ENCODE data around the gene GJD4.
A peak's percentile ranks its signal among the peaks of the same experiment; 100 is the strongest.

Gene GJD4

GRCh38 chr10:35598379-35598778 is 6.8 kb upstream of the GJD4 start:
- H2AFZ ChIP-seq (ENCODE audit: low read depth, low read length): no peak overlapping the region
- no peak overlapping the region for H3K4me2 ChIP-seq (ENCODE audit: low read length, poor library complexity, severe bottlenecking)
- no peak overlapping the region for H3K9ac ChIP-seq (ENCODE audit: low read length)
- no peak overlapping the region for H2BK5ac ChIP-seq (ENCODE audit: low read depth, low read length, poor library complexity, severe bottlenecking)
- peaks cover 0 to 29% of the 10 kb centered on the region in 2 experiments for H3K27me3 ChIP-seq (ENCODE audit: control insufficient read depth in 1 of 2, insufficient read depth in 1 of 2, low read length in 2 of 2)
- H3K27ac ChIP-seq (ENCODE audit: low read length, poor library complexity, severe bottlenecking): no peak overlapping the region
- H2BK15ac ChIP-seq (ENCODE audit: low read depth, poor library complexity, severe bottlenecking): no peak overlapping the region
- H4K8ac ChIP-seq (ENCODE audit: low read length): no peak overlapping the region
- no peak overlapping the region for H3K4ac ChIP-seq (ENCODE audit: low read depth in 1 of 2, low read length in 2 of 2)
- no peak overlapping the region for H3K23ac ChIP-seq (ENCODE audit: low read length in 2 of 2)
- no peak overlapping the region for H4K91ac ChIP-seq (ENCODE audit: low read length)
- no peak for DNase-seq
- H3K9me3 ChIP-seq (ENCODE audit: control insufficient read depth, low read length): peaks cover 14% of the 10 kb centered on the region
- no peaks in the 10 kb centered on the region for H3K36me3 ChIP-seq (ENCODE audit: control insufficient read depth in 1 of 2, insufficient read depth in 2 of 2, low read depth in 1 of 2, low read length in 2 of 2)
- no peak overlapping the region for H3K4me3 ChIP-seq (ENCODE audit: insufficient read depth in 1 of 2, low read depth in 1 of 2, low read length in 2 of 2)
- H2BK120ac ChIP-seq (ENCODE audit: low read depth, low read length): no peak overlapping the region
- no peak overlapping the region for H3K14ac ChIP-seq (ENCODE audit: low read length in 2 of 2)
- no peak overlapping the region for H2BK12ac ChIP-seq (ENCODE audit: low read length in 2 of 2)
- H3K18ac ChIP-seq (ENCODE audit: low read depth in 1 of 2, low read length in 2 of 2): no peak overlapping the region
- H2AK5ac ChIP-seq (ENCODE audit: low read length, severe bottlenecking): no peak overlapping the region
- no peaks in the 10 kb centered on the region for H3K79me1 ChIP-seq (replicated peaks; ENCODE audit: low read length, poor library complexity, severe bottlenecking)
- 43% methylated on average over 6 of the region's 6 CpGs for WGBS
- no peaks in the 10 kb centered on the region for H3K4me1 ChIP-seq (ENCODE audit: control insufficient read depth, insufficient read depth, low read depth, low read length)

- Histone ChIP-seq H2AK5ac (ENCODE audit: low read length, severe bottlenecking) (no peak overlapping the region), H3K36me3 (ENCODE audit: control insufficient read depth in 1 of 2, insufficient read depth in 2 of 2, low read depth in 1 of 2, low read length in 2 of 2) (no peaks in the 10 kb centered on the region), H2BK15ac (ENCODE audit: low read depth, poor library complexity, severe bottlenecking) (no peak overlapping the region), H3K4ac (ENCODE audit: low read depth in 1 of 2, low read length in 2 of 2) (no peak overlapping the region), H3K23ac (ENCODE audit: low read length in 2 of 2) (no peak overlapping the region), H3K27me3 (ENCODE audit: control insufficient read depth in 1 of 2, insufficient read depth in 1 of 2, low read length in 2 of 2) (peaks cover 0 to 41% of the 10 kb centered on the region in 2 experiments), H2BK120ac (ENCODE audit: low read depth, low read length) (no peak overlapping the region), H3K4me3 (ENCODE audit: insufficient read depth in 1 of 2, low read depth in 1 of 2, low read length in 2 of 2) (no peak overlapping the region), H3K27ac (ENCODE audit: low read length, poor library complexity, severe bottlenecking) (no peak overlapping the region), H3K9ac (ENCODE audit: low read length) (no peak overlapping the region), H2BK12ac (ENCODE audit: low read length in 2 of 2) (no peak overlapping the region), H4K8ac (ENCODE audit: low read length) (no peak overlapping the region), H2AFZ (ENCODE audit: low read depth, low read length) (no peak overlapping the region), H3K4me1 (ENCODE audit: control insufficient read depth, insufficient read depth, low read depth, low read length) (no peaks in the 10 kb centered on the region), H2BK5ac (ENCODE audit: low read depth, low read length, poor library complexity, severe bottlenecking) (no peak overlapping the region), H3K4me2 (ENCODE audit: low read length, poor library complexity, severe bottlenecking) (no peak overlapping the region), H3K9me3 (ENCODE audit: control insufficient read depth, low read length) (peaks cover 14% of the 10 kb centered on the region), H3K18ac (ENCODE audit: low read depth in 1 of 2, low read length in 2 of 2) (no peak overlapping the region), H3K79me1 (replicated peaks; ENCODE audit: low read length, poor library complexity, severe bottlenecking) (no peaks in the 10 kb centered on the region), H4K91ac (ENCODE audit: low read length) (no peak overlapping the region), H3K14ac (ENCODE audit: low read length in 2 of 2) (no peak overlapping the region)
- DNase-seq: no peak
- WGBS: 88% methylated on average over 1 of the region's 2 CpGs
Observed at GRCh38 chr10:35600193-35600592, 4.9 kb upstream of the GJD4 start.

- 90% methylated on average over 3 of the region's 6 CpGs for WGBS
- H3K4ac ChIP-seq (ENCODE audit: low read depth in 1 of 2, low read length in 2 of 2): no peak overlapping the region
- H2AK5ac ChIP-seq (ENCODE audit: low read length, severe bottlenecking): no peak overlapping the region
- H3K27ac ChIP-seq (ENCODE audit: low read length, poor library complexity, severe bottlenecking): no peak overlapping the region
- H3K4me2 ChIP-seq (ENCODE audit: low read length, poor library complexity, severe bottlenecking): no peak overlapping the region
- no peak overlapping the region for H2BK12ac ChIP-seq (ENCODE audit: low read length in 2 of 2)
- H3K18ac ChIP-seq (ENCODE audit: low read depth in 1 of 2, low read length in 2 of 2): no peak overlapping the region
- no peak overlapping the region for H3K14ac ChIP-seq (ENCODE audit: low read length in 2 of 2)
- H4K8ac ChIP-seq (ENCODE audit: low read length): no peak overlapping the region
- peaks cover 0 to 53% of the 10 kb centered on the region in 2 experiments for H3K27me3 ChIP-seq (ENCODE audit: control insufficient read depth in 1 of 2, insufficient read depth in 1 of 2, low read length in 2 of 2)
- no peaks in the 10 kb centered on the region for H3K79me1 ChIP-seq (replicated peaks; ENCODE audit: low read length, poor library complexity, severe bottlenecking)
- H2BK120ac ChIP-seq (ENCODE audit: low read depth, low read length): no peak overlapping the region
- H3K36me3 ChIP-seq (ENCODE audit: control insufficient read depth in 1 of 2, insufficient read depth in 2 of 2, low read depth in 1 of 2, low read length in 2 of 2): no peaks in the 10 kb centered on the region
- H2AFZ ChIP-seq (ENCODE audit: low read depth, low read length): no peak overlapping the region
- H2BK5ac ChIP-seq (ENCODE audit: low read depth, low read length, poor library complexity, severe bottlenecking): no peak overlapping the region
- no peak overlapping the region for H3K9ac ChIP-seq (ENCODE audit: low read length)
- DNase-seq: no peak
- no peak overlapping the region for H4K91ac ChIP-seq (ENCODE audit: low read length)
- H3K4me3 ChIP-seq (ENCODE audit: insufficient read depth in 1 of 2, low read depth in 1 of 2, low read length in 2 of 2): no peak overlapping the region
- no peak overlapping the region for H2BK15ac ChIP-seq (ENCODE audit: low read depth, poor library complexity, severe bottlenecking)
- peaks cover 5% of the 10 kb centered on the region for H3K9me3 ChIP-seq (ENCODE audit: control insufficient read depth, low read length)
- no peaks in the 10 kb centered on the region for H3K4me1 ChIP-seq (ENCODE audit: control insufficient read depth, insufficient read depth, low read depth, low read length)
- H3K23ac ChIP-seq (ENCODE audit: low read length in 2 of 2): no peak overlapping the region
Observed at GRCh38 chr10:35606430-35606829, 1.3 kb downstream of the GJD4 start.

GRCh38 chr10:35607475-35608327 is 2.6 kb downstream of the GJD4 start:
- Histone ChIP-seq H3K14ac (ENCODE audit: low read length in 2 of 2) (no peak overlapping the region), H3K9ac (ENCODE audit: low read length) (peak overlapping the region; percentile 59), H2BK120ac (ENCODE audit: low read depth, low read length) (no peak overlapping the region), H3K9me3 (ENCODE audit: control insufficient read depth, low read length) (peaks cover 5% of the 10 kb centered on the region), H2BK15ac (ENCODE audit: low read depth, poor library complexity, severe bottlenecking) (no peak overlapping the region), H2AFZ (ENCODE audit: low read depth, low read length) (no peak overlapping the region), H3K36me3 (ENCODE audit: control insufficient read depth in 1 of 2, insufficient read depth in 2 of 2, low read depth in 1 of 2, low read length in 2 of 2) (no peaks in the 10 kb centered on the region), H3K4ac (ENCODE audit: low read depth in 1 of 2, low read length in 2 of 2) (no peak overlapping the region), H2BK12ac (ENCODE audit: low read length in 2 of 2) (no peak overlapping the region), H3K4me3 (ENCODE audit: insufficient read depth in 1 of 2, low read depth in 1 of 2, low read length in 2 of 2) (peak overlapping the region in 1 of 2 experiments; percentile 68), H3K27ac (ENCODE audit: low read length, poor library complexity, severe bottlenecking) (no peak overlapping the region), H3K23ac (ENCODE audit: low read length in 2 of 2) (no peak overlapping the region), H4K8ac (ENCODE audit: low read length) (no peak overlapping the region), H3K4me2 (ENCODE audit: low read length, poor library complexity, severe bottlenecking) (no peak overlapping the region), H3K4me1 (ENCODE audit: control insufficient read depth, insufficient read depth, low read depth, low read length) (no peaks in the 10 kb centered on the region), H2BK5ac (ENCODE audit: low read depth, low read length, poor library complexity, severe bottlenecking) (no peak overlapping the region), H3K18ac (ENCODE audit: low read depth in 1 of 2, low read length in 2 of 2) (no peak overlapping the region), H4K91ac (ENCODE audit: low read length) (no peak overlapping the region), H2AK5ac (ENCODE audit: low read length, severe bottlenecking) (no peak overlapping the region), H3K79me1 (replicated peaks; ENCODE audit: low read length, poor library complexity, severe bottlenecking) (no peaks in the 10 kb centered on the region), H3K27me3 (ENCODE audit: control insufficient read depth in 1 of 2, insufficient read depth in 1 of 2, low read length in 2 of 2) (peaks cover 0 to 62% of the 10 kb centered on the region in 2 experiments)
- no peak for DNase-seq
- WGBS: 93% methylated on average over 73 of the region's 78 CpGs
